HG02938 (cell line): ENCODE results near the gene MTHFD1.
A peak's percentile ranks its signal among the peaks of the same experiment; 100 is the strongest.

Experiments used
- ATAC-seq: cut with Tn5 transposase; IDR thresholded peaks from one replicate; pipeline ENCODE4 v1.9.1; 2021; ENCODE audit warnings: mild to moderate bottlenecking, moderate library complexity; ENCODE audit not compliant: unreplicated experiment

Gene MTHFD1

GRCh38 chr14:64444984-64445845 is 57.1 kb downstream of the MTHFD1 start:
- peak; percentile 95 for ATAC-seq

DNA sequence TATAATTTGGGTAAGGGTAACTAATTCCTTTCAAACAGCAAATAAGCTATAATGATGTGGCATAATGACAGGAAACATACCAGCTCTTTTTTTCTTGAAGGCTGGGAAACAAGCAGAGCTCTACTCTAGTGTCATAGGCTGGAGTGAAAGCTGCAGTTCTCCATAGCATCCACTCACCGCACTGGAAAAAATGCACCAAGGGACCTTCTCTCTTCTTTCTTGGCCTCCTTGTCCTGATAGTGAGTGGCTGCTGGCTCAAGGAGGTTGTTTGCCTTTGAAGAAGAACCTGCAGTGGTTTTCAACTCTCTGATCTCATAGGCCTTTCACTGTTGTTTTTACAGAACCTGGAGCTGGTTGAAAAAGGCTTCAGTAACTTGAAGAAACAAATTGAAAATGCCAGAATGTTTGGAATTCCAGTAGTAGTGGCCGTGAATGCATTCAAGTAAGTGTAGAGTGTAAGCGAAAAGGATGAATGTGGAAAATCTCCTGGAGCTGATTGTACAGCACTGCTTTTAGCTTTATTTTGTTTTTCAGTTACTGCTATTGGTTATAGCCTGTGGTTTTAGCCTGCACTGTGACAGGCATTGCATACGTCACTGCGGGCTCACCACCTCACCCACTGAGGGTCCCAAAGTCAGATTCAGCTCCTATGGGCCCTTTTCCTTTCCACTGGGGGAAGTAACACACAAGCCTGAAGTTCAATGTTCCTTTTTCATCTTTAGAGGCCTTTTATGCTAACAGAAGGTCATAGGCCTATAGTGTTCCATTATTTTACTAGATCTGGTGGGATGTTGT is 59.9 kb downstream of the MTHFD1 start:
- no peak for ATAC-seq

- ATAC-seq = no peak
Observed at GRCh38 chr14:64450255-64450654, 62.1 kb downstream of the MTHFD1 start.

GRCh38 chr14:64454671-64455070 is 66.5 kb downstream of the MTHFD1 start:
- no peak for ATAC-seq

DNA sequence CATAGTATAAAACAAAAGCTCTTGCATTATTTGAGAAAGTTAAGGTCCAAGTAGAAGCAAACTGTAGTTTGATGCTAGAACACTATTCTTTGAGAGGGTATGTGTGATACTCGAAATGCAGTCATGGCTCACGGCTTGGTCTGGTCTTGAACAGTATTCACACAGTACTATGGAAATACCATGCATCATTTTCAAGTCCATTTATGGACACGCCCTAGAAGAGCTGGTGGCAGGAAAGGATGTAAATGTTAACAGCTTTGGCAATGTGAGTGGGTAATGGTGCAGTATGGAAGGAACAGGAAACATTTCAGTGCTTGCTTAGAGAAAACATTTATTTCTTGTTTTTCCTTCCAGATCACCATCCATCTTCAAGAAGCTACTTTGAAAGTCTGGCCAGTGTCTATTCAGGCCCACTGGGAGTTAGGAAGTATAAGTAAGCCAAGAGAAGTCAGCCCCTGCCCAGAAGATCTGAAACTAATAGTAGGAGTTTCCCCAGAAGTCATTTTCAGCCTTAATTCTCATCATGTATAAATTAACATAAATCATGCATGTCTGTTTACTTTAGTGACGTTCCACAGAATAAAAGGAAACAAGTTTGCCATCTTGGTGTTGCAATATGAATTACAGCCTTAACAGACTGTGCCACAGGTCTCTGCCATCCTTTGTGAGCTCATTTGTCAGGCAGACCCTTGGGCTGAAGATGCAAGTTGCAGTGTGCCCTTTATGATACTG is 71.4 kb downstream of the MTHFD1 start:
- ATAC-seq = no peak

- no peak for ATAC-seq
Observed at GRCh38 chr14:64461221-64461620, 73.1 kb downstream of the MTHFD1 start.

DNA sequence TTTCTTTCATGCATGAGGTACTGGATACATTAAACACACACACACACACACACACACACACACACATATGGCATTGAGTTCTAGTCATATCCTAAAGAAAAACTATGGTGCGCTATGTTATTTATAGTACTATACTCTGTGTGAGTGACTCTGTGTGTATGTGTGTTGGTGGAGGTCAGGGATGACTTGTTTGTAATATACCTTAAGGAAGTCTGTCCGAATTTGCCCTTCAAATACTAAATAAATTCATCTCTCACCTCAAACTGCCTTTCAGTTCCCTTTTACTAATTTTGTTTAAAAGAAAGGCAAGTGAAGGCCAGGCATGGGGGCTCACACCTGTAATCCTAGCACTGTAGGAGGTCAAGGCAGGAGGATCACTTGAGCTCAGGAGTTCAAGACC is 75.0 kb downstream of the MTHFD1 start:
- no peak for ATAC-seq

DNA sequence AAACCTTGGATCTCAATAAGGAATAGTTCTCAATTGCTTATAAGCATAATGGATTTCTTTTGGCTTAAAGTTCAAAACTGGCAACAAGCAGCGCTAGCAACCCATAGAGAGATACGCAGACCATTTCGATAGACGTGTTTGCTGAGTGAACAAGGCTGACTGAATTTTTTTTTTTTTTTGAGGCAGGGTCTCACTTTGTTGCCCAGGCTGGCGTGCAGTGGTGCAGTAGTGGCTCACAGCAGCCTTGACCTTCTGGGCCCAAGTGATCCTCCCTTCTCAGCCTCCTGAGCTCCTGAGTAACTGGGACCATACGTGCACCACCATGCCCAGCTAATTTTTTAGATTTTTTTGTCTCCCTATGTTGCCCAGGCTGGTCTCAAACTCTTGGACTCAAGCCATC is 75.7 kb downstream of the MTHFD1 start:
- no peak for ATAC-seq

DNA sequence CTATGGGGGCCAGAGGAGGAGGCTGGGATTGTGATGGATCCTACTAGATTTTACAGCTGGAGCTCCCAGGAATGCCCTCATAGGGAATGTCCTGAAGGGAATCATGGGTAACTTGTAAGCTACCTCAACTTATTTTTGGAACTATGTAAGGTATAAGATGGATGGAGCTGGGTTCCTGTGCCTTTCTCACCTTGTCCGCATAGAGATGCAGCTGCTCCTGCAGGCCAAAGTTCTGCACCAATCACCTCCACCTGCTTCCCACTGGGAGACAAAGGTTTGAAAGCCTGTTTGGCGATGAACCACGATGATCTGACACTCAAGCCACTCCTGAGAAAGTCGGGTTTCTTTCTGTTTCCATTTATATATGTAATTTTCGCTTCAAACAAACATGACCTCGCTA is 76.5 kb downstream of the MTHFD1 start:
- no peak for ATAC-seq

DNA sequence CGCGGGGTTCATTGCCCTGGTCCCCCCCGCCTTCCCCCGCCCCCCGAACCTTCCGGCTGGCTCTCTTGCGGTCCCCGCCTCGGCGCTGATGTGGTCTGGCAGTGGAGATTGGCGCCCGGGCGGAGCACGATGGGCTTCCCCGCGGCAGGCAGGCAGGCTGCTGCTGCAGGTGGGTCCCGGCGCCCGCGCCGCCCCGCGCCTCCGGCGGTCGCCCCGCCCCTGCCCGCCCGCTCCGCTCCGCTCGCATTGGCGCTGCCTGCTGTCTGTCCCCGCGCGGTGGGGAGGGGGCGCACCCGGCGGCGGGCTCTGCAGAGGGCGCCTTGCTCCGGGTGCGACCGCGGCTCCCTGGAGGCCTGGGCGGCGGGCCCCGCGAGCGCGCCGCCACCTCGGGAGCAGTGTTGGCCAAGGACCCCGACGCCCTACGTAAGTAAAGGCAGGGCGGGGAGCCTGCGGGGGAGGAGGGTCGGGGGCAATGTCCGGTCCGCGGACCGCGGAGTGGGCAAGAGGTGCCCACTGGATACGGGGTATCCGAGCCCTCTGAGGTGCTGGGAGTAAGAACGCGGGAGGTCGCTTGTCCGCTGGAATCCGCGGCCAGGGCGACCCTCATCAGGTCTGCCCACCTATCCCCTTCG is 77.2 kb downstream of the MTHFD1 start, which contains the start of gene AKAP5:
TSS of gene AKAP5 (plus strand) at position 309 of the 632 bp plus-strand sequence. CDS start 2,896 bp downstream, outside the sequence.
- peak; percentile 45 for ATAC-seq

DNA sequence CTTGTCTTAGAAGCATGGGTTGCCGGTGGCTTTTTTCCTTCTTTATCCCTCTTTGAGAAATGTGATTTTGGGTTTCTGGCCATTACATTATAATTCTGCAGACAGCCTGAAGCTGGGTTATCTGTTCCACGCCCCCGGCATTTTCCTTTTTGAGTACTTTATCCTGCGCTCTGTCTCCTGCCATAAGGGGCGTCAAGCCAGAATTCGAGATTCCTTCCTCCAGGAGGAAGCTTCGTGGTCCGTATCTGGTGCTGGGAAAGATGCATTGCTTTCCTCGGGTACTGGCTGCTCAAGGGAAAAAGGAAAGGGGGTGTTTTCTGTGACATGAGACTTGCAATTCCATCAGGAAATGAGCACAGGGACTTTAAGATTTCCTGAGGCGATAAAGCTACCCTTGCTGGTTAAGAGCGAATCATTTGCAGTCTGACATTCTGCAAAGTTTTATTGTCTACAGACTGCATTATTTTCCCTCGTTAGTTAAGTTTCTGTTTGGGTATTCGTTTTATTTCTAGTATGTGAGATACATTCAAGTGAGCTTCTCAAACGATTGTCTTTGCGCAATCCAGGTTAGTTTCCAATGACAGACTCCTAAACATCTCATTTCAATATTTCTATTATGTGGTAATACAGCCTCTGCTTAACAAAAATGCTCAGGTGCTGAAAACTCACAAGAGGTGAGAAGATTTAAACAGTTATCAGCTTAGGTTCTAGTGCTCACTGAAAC is 77.8 kb downstream of the MTHFD1 start:
- peak; percentile 14 for ATAC-seq

DNA sequence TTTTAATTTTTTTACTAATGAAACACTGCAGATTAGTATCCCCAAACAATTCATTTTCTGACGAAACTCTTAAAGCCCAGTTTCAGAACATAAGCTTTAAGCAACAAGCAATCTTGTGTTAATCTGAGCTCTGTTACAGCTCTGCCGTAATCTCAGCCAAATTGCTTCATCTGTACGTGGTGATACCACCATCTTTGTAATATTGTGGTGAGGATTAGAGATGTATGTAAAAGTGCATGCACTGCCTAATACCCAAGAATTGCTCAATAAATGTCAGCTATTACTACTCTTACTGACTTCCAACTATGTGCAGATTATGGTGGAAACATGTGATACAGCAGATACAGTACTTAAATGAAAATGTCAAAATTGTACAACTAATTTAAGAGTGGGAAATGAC is 78.9 kb downstream of the MTHFD1 start:
- ATAC-seq = no peak

GRCh38 chr14:64467566-64467965 is 79.4 kb downstream of the MTHFD1 start:
- no peak for ATAC-seq

DNA sequence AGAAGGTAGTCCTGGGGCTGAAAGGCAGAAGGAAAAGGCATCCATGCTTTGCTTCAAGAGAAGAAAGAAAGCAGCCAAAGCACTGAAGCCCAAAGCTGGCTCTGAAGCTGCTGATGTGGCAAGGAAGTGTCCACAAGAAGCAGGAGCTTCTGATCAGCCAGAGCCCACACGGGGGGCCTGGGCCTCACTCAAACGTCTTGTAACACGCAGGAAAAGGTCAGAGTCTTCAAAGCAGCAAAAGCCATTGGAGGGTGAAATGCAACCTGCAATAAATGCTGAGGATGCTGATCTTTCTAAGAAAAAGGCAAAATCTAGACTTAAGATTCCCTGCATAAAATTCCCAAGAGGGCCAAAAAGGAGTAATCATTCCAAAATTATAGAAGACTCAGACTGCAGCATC is 80.3 kb downstream of the MTHFD1 start:
- no peak for ATAC-seq

- no peak for ATAC-seq
Observed at GRCh38 chr14:64474041-64474440, 85.9 kb downstream of the MTHFD1 start.

- no peak for ATAC-seq
Observed at GRCh38 chr14:64474698-64475097, 86.5 kb downstream of the MTHFD1 start.

- no peak for ATAC-seq
Observed at GRCh38 chr14:64475585-64476273, 87.6 kb downstream of the MTHFD1 start.

- ATAC-seq = no peak
Observed at GRCh38 chr14:64476438-64476837, 88.3 kb downstream of the MTHFD1 start.

DNA sequence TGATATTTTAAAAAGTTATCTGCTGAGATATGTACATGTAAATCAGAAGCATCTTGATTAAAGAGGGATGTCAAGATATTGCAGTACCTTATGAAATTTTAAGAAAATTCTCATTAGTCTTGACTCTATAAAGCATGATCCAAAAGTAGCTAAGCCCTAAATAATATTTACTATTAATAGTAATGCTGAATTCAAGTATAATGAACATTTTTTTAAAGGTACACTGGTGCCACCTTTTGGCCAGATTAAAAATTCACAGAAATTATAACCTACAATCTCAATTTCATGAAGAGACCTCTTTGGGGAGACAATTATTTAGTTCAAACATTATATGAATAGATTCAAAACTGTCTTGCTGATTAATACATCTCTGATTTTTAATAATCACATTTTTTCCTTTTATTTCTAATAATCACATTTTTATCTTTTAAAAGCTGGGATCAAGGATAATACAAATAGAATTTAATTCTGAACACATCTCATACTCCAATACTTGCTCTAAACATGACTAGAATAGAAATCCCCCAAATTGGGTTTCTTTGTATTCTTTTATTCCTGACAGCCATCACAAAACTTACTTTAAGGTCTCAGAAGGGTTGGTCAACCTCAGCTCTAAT is 90.6 kb downstream of the MTHFD1 start:
- no peak for ATAC-seq
